Measurements from ENCODE around the gene ATG14. TPM values are rescaled to one million over a fixed set of nuclear protein-coding genes. Genes with fewer than 3 reads are reported as not detected.

ATG14 gene
- total RNA-seq, 5 donors from 2014 or later (not counting 1 experiment from before 2014, with no cell fraction given) = 13.2 to 18.1 (median 17.3) TPM

- Mint-ChIP-seq H3K36me3 (peaks cover 26% of the 10 kb centered on the region), H3K9me3 (no peaks in the 10 kb centered on the region), H3K27me3 (no peaks in the 10 kb centered on the region), H3K27ac (peak overlapping the region; percentile 48 to 69), H3K4me3 (no peak overlapping the region), H3K4me1 (peaks cover 27 to 60% (median 52%) of the 10 kb centered on the region in 3 donors)
- ATAC-seq (replicated peaks in 1 of 4) = no peak
- ChIA-PET POLR2A (no interaction called here), CTCF (interaction anchor here (0.6 to 2.4 kb wide), 7 partner anchors 20 to 92 kb away, joined by 3 to 9 read pairs (median 6); partner anchors contain the start of gene FBXO34 (in 1 of the 2))
- Histone ChIP-seq H3K4me3 (ENCODE audit: control insufficient read depth in 1 of 2, extremely low read depth in 1 of 2, low read length in 1 of 2) (no peak overlapping the region), H3K27me3 (replicated peaks in 1 of 2; ENCODE audit: control insufficient read depth in 2 of 2, extremely low read depth in 1 of 2, insufficient read depth in 2 of 2, low read length in 1 of 2) (no peaks in the 10 kb centered on the region), H3K4me1 (ENCODE audit: control insufficient read depth in 1 of 2, extremely low read depth in 1 of 2, insufficient read depth in 2 of 2, low read length in 2 of 2) (peaks cover 17% of the 10 kb centered on the region in 2 experiments), H3K9me3 (no peaks in the 10 kb centered on the region), H3K27ac (ENCODE audit: low read length) (no peak overlapping the region), H3K36me3 (ENCODE audit: control insufficient read depth in 2 of 2, extremely low read depth in 1 of 2, insufficient read depth in 1 of 2, low read length in 1 of 2) (peaks cover 2 to 28% of the 10 kb centered on the region in 2 donors)
- no peak for DNase-seq
- WGBS (ENCODE audit: insufficient coverage) = 95% methylated on average over 7 of the region's 9 CpGs
Observed at GRCh38 chr14:55352201-55352600, 59.4 kb downstream of the ATG14 start.

DNA sequence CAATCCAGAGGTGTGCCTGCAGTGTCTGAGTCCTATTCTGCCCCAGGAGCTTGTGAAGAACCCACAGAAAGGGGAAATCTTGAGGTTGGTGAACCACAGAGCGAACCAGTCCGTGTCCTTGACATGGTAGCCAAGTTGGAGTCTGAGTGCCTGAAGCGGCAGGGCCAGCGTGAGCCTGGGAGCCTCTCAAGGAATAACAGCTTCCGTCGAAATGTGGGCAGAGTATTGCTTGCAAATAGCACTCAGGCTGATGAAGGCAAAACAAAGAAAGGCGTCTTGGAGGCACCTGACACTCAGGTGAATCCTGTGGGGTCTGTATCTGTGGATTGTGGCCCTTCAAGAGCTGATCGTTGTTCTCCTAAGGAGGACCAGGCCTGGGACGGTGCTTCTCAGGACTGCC, 60.5 kb downstream of the ATG14 start:
- ATAC-seq (replicated peaks in 1 of 4) (no peak), DNase-seq (no peak)
- H3K9me3 ChIP-seq = no peaks in the 10 kb centered on the region
- H3K36me3 ChIP-seq (ENCODE audit: control insufficient read depth in 2 of 2, extremely low read depth in 1 of 2, insufficient read depth in 1 of 2, low read length in 1 of 2) = peaks cover 2 to 28% of the 10 kb centered on the region in 2 donors
- peaks cover 21% of the 10 kb centered on the region for H3K36me3 Mint-ChIP-seq
- POLR2A ChIA-PET = interaction anchor here in 1 of 2 donors (0.5 kb wide), 1 partner anchor 35 kb away, joined by 3 read pairs; no protein-coding TSS in a partner anchor
- H3K27ac ChIP-seq (ENCODE audit: low read length) = no peak overlapping the region
- 86% methylated on average over 7 of the region's 9 CpGs for WGBS (ENCODE audit: insufficient coverage)
- no peak overlapping the region for H3K4me3 Mint-ChIP-seq
- H3K4me1 Mint-ChIP-seq = peaks cover 32 to 63% (median 56%) of the 10 kb centered on the region in 3 donors
- H3K4me1 ChIP-seq (ENCODE audit: control insufficient read depth in 1 of 2, extremely low read depth in 1 of 2, insufficient read depth in 2 of 2, low read length in 2 of 2) = peaks cover 17% of the 10 kb centered on the region in 2 experiments
- H3K9me3 Mint-ChIP-seq = no peaks in the 10 kb centered on the region
- no peaks in the 10 kb centered on the region for H3K27me3 Mint-ChIP-seq
- CTCF ChIA-PET = interaction anchor here (1.1 to 2.4 kb wide), 6 partner anchors 13 to 83 kb away, joined by 4 to 9 read pairs (median 6); partner anchors contain the start of gene FBXO34 (in 1 of the 2)
- H3K27ac Mint-ChIP-seq = peak overlapping the region; percentile 56 to 68
- no peaks in the 10 kb centered on the region for H3K27me3 ChIP-seq (replicated peaks in 1 of 2; ENCODE audit: control insufficient read depth in 2 of 2, extremely low read depth in 1 of 2, insufficient read depth in 2 of 2, low read length in 1 of 2)
- H3K4me3 ChIP-seq (ENCODE audit: control insufficient read depth in 1 of 2, extremely low read depth in 1 of 2, low read length in 1 of 2) = no peak overlapping the region

- H3K4me3 Mint-ChIP-seq = no peak overlapping the region
- no peak overlapping the region for H3K4me3 ChIP-seq (ENCODE audit: control insufficient read depth in 1 of 2, extremely low read depth in 1 of 2, low read length in 1 of 2)
- no peak for DNase-seq
- no peaks in the 10 kb centered on the region for H3K9me3 ChIP-seq
- no peak for ATAC-seq (replicated peaks in 1 of 4)
- H3K9me3 Mint-ChIP-seq = no peaks in the 10 kb centered on the region
- H3K27ac Mint-ChIP-seq = peak overlapping the region; percentile 56
- peaks cover 17 to 20% of the 10 kb centered on the region in 2 experiments for H3K4me1 ChIP-seq (ENCODE audit: control insufficient read depth in 1 of 2, extremely low read depth in 1 of 2, insufficient read depth in 2 of 2, low read length in 2 of 2)
- peaks cover 2 to 28% of the 10 kb centered on the region in 2 donors for H3K36me3 ChIP-seq (ENCODE audit: control insufficient read depth in 2 of 2, extremely low read depth in 1 of 2, insufficient read depth in 1 of 2, low read length in 1 of 2)
- H3K36me3 Mint-ChIP-seq = peaks cover 20% of the 10 kb centered on the region
- no CpG with 5 or more reads among the region's 4 CpGs for WGBS (ENCODE audit: insufficient coverage)
- H3K27me3 Mint-ChIP-seq = no peaks in the 10 kb centered on the region
- no peaks in the 10 kb centered on the region for H3K27me3 ChIP-seq (replicated peaks in 1 of 2; ENCODE audit: control insufficient read depth in 2 of 2, extremely low read depth in 1 of 2, insufficient read depth in 2 of 2, low read length in 1 of 2)
- peaks cover 38 to 65% (median 60%) of the 10 kb centered on the region in 3 donors for H3K4me1 Mint-ChIP-seq
- H3K27ac ChIP-seq (ENCODE audit: low read length) = no peak overlapping the region
- POLR2A ChIA-PET = interaction anchor here in 1 of 2 donors (0.5 to 0.7 kb wide), 3 partner anchors 12 to 34 kb away, joined by 3 to 8 read pairs (median 3); no protein-coding TSS in a partner anchor
- CTCF ChIA-PET = interaction anchor here (0.6 to 2.4 kb wide), 7 partner anchors 12 to 587 kb away, joined by 5 to 9 read pairs (median 6); partner anchors contain the start of gene FBXO34 (in 1 of the 2)
Observed at GRCh38 chr14:55350461-55350860, 61.2 kb downstream of the ATG14 start.

DNA sequence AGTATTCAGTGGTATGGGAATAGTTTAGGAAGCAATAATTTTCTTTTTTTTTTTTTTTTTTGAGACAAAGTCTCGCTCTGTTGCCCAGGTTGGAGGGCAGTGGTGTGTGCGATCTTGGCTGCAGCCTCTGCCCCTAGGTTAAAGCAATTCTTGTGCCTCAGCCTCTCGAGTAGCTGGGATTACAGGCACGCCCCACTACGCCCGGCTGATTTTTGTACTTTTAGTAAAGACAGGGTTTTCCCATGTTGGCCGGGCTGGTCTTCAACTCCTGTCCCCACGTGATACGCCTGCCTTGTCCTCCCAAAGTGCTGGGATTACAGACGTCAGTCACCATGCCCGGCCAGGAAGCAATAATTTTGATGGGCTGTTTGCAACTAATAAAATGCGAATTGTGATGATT, 62.1 kb downstream of the ATG14 start:
- peaks cover 16 to 19% of the 10 kb centered on the region in 2 experiments for H3K4me1 ChIP-seq (ENCODE audit: control insufficient read depth in 1 of 2, extremely low read depth in 1 of 2, insufficient read depth in 2 of 2, low read length in 2 of 2)
- H3K9me3 ChIP-seq = no peaks in the 10 kb centered on the region
- peaks cover 23% of the 10 kb centered on the region for H3K36me3 Mint-ChIP-seq
- peaks cover 2 to 25% of the 10 kb centered on the region in 2 donors for H3K36me3 ChIP-seq (ENCODE audit: control insufficient read depth in 2 of 2, extremely low read depth in 1 of 2, insufficient read depth in 1 of 2, low read length in 1 of 2)
- ChIA-PET CTCF (interaction anchor here (0.9 to 2.2 kb wide), 5 partner anchors 11 to 79 kb away, joined by 5 to 8 read pairs (median 5); partner anchors contain the start of gene FBXO34 (in 1 of the 2)), POLR2A (no interaction called here)
- no peaks in the 10 kb centered on the region for H3K27me3 ChIP-seq (replicated peaks in 1 of 2; ENCODE audit: control insufficient read depth in 2 of 2, extremely low read depth in 1 of 2, insufficient read depth in 2 of 2, low read length in 1 of 2)
- H3K4me3 Mint-ChIP-seq = peak overlapping the region in 1 of 3 donors; percentile 14
- WGBS (ENCODE audit: insufficient coverage) = 100% methylated on average over 4 of the region's 12 CpGs
- H3K4me1 Mint-ChIP-seq = peaks cover 43 to 67% (median 64%) of the 10 kb centered on the region in 3 donors
- no peaks in the 10 kb centered on the region for H3K9me3 Mint-ChIP-seq
- DNase-seq = no peak
- ATAC-seq (replicated peaks in 1 of 4) = no peak
- H3K4me3 ChIP-seq (ENCODE audit: control insufficient read depth in 1 of 2, extremely low read depth in 1 of 2, low read length in 1 of 2) = no peak overlapping the region
- H3K27ac ChIP-seq (ENCODE audit: low read length) = no peak overlapping the region
- peak overlapping the region in 1 of 2 donors; percentile 81 for H3K27ac Mint-ChIP-seq
- H3K27me3 Mint-ChIP-seq = no peaks in the 10 kb centered on the region

GRCh38 chr14:55348766-55349453, 62.7 kb downstream of the ATG14 start:
- peak overlapping the region; percentile 62 to 81 for H3K27ac Mint-ChIP-seq

GRCh38 chr14:55347748-55348147, 63.9 kb downstream of the ATG14 start:
- ATAC-seq (replicated peaks in 1 of 4) = no peak
- Mint-ChIP-seq H3K36me3 (peaks cover 23% of the 10 kb centered on the region), H3K4me3 (no peak overlapping the region), H3K4me1 (peaks cover 44 to 63% (median 57%) of the 10 kb centered on the region in 3 donors), H3K27me3 (no peaks in the 10 kb centered on the region), H3K9me3 (no peaks in the 10 kb centered on the region), H3K27ac (peak overlapping the region in 1 of 2 donors; percentile 15)
- Histone ChIP-seq H3K27ac (ENCODE audit: low read length) (no peak overlapping the region), H3K36me3 (ENCODE audit: control insufficient read depth in 2 of 2, extremely low read depth in 1 of 2, insufficient read depth in 1 of 2, low read length in 1 of 2) (peaks cover 2 to 25% of the 10 kb centered on the region in 2 donors), H3K9me3 (no peaks in the 10 kb centered on the region), H3K4me3 (ENCODE audit: control insufficient read depth in 1 of 2, extremely low read depth in 1 of 2, low read length in 1 of 2) (no peak overlapping the region), H3K4me1 (ENCODE audit: control insufficient read depth in 1 of 2, extremely low read depth in 1 of 2, insufficient read depth in 2 of 2, low read length in 2 of 2) (peaks cover 6 to 11% of the 10 kb centered on the region in 2 experiments), H3K27me3 (replicated peaks in 1 of 2; ENCODE audit: control insufficient read depth in 2 of 2, extremely low read depth in 1 of 2, insufficient read depth in 2 of 2, low read length in 1 of 2) (no peaks in the 10 kb centered on the region)
- WGBS (ENCODE audit: insufficient coverage) = no CpG with 5 or more reads among the region's 3 CpGs
- ChIA-PET CTCF (interaction anchor here in 1 of 2 donors (0.8 to 1.9 kb wide), 4 partner anchors 14 to 281 kb away, joined by 3 to 6 read pairs (median 4); no protein-coding TSS in a partner anchor), POLR2A (interaction anchor here in 1 of 2 donors (0.6 to 0.7 kb wide), 2 partner anchors 9 to 27 kb away, joined by 3 read pairs; no protein-coding TSS in a partner anchor)
- DNase-seq = no peak

More at GRCh38 chr14:55348766-55349453, 62.7 kb downstream of the ATG14 start:
- Mint-ChIP-seq H3K4me3 (peak overlapping the region; percentile 4 to 40 (median 14)), H3K27me3 (no peaks in the 10 kb centered on the region), H3K36me3 (peaks cover 23% of the 10 kb centered on the region), H3K9me3 (no peaks in the 10 kb centered on the region), H3K4me1 (peaks cover 43 to 67% (median 63%) of the 10 kb centered on the region in 3 donors)
- ATAC-seq (replicated peaks in 1 of 4) = peak in 3 of 4 experiments; percentile 43 to 64 (median 60)
- ChIA-PET POLR2A (interaction anchor here in 1 of 2 donors (0.6 kb wide), 1 partner anchor 291 kb away, joined by 3 read pairs; no protein-coding TSS in a partner anchor), CTCF (interaction anchor here in 1 of 2 donors (0.8 to 1.9 kb wide), 4 partner anchors 16 to 136 kb away, joined by 3 to 8 read pairs (median 4); partner anchors contain the start of gene FBXO34)
- Histone ChIP-seq H3K9me3 (no peaks in the 10 kb centered on the region), H3K27me3 (replicated peaks in 1 of 2; ENCODE audit: control insufficient read depth in 2 of 2, extremely low read depth in 1 of 2, insufficient read depth in 2 of 2, low read length in 1 of 2) (no peaks in the 10 kb centered on the region), H3K4me3 (ENCODE audit: control insufficient read depth in 1 of 2, extremely low read depth in 1 of 2, low read length in 1 of 2) (no peak overlapping the region), H3K4me1 (ENCODE audit: control insufficient read depth in 1 of 2, extremely low read depth in 1 of 2, insufficient read depth in 2 of 2, low read length in 2 of 2) (peaks cover 9 to 13% of the 10 kb centered on the region in 2 experiments), H3K27ac (ENCODE audit: low read length) (no peak overlapping the region), H3K36me3 (ENCODE audit: control insufficient read depth in 2 of 2, extremely low read depth in 1 of 2, insufficient read depth in 1 of 2, low read length in 1 of 2) (peaks cover 2 to 25% of the 10 kb centered on the region in 2 donors)
- DNase-seq = no peak
- WGBS (ENCODE audit: insufficient coverage) = 80% methylated on average over 1 of the region's 4 CpGs

Measured in T-cell (primary cell).